IMR-90 (cell line): ENCODE data around the gene FNDC1. TPM values are rescaled to one million over a fixed set of nuclear protein-coding genes. Genes with fewer than 3 reads are reported as not detected.

Source experiments
- ATAC-seq: fragments of 200-7000 bp; cut with Tn5 transposase; 2 replicates; pipeline ENCODE4 v1.9.1; 2020; ENCODE audit warnings: low read depth, mild to moderate bottlenecking, moderate library complexity
- BruUV-seq: library from RNA; stranded (reverse); fragments of 400-500 nt; replicated peaks from 2 replicates; lab custom pipeline; 2021; lab: Mats Ljungman, UMichigan
- CTCF ChIA-PET: fragments of 300-600 bp; formaldehyde crosslinking; extraction: SDS; loops from one replicate; lab custom pipeline; 2021; ENCODE audit warnings: antibody characterized with exemption; lab: Yijun Ruan, JAX
- POLR2A ChIA-PET: fragments of 300-600 bp; sonication (Branson Sonifier 250); formaldehyde crosslinking; loops from one replicate; lab custom pipeline; 2022; ENCODE audit warnings: antibody characterized with exemption; ENCODE audit not compliant: unreplicated experiment; lab: Charles Lee
- DNase-seq: peaks from one replicate; pipeline ENCODE4 v3.0.0; 2013
- H2AFZ ChIP-seq: replicated peaks from 2 replicates; pipeline ENCODE3; 2013; ENCODE audit warnings: low read length, mild to moderate bottlenecking; ENCODE audit not compliant: poor library complexity
- H2AK5ac ChIP-seq: 2 replicates; pipeline ENCODE4 v1.6.1; 2013; ENCODE audit warnings: low read depth, low read length, inconsistent platforms
- H2AK9ac ChIP-seq: replicated peaks from 2 replicates; pipeline ENCODE3; 2013; ENCODE audit warnings: mild to moderate bottlenecking, low read depth, low read length, moderate library complexity; ENCODE audit not compliant: poor library complexity
- H2BK120ac ChIP-seq: 2 replicates; pipeline ENCODE4 v1.6.1; 2013; ENCODE audit warnings: low read depth, low read length, inconsistent platforms
- H2BK15ac ChIP-seq: 3 replicates; pipeline ENCODE4 v1.6.1; 2013; ENCODE audit warnings: low read depth, low read length, inconsistent platforms
- H2BK20ac ChIP-seq: 2 replicates; pipeline ENCODE4 v1.6.1; 2013; ENCODE audit warnings: low read depth, mild to moderate bottlenecking, inconsistent platforms, low read length, moderate library complexity
- H2BK5ac ChIP-seq: 2 replicates; pipeline ENCODE4 v1.6.1; 2013; ENCODE audit warnings: mild to moderate bottlenecking, low read depth, low read length, inconsistent platforms; ENCODE audit not compliant: poor library complexity, severe bottlenecking
- H3K14ac ChIP-seq: replicated peaks from 2 replicates; pipeline ENCODE4 v1.6.1; 2013; ENCODE audit warnings: low read depth, low read length, inconsistent platforms
- H3K18ac ChIP-seq: 2 replicates; pipeline ENCODE4 v1.6.1; 2013; ENCODE audit warnings: low read depth, low read length, control low read depth
- H3K23ac ChIP-seq: 2 replicates; pipeline ENCODE4 v1.6.1; 2013; ENCODE audit warnings: low read depth, low read length, inconsistent platforms
- H3K27ac ChIP-seq: 2 replicates; pipeline ENCODE4 v1.5.1; 2013; ENCODE audit warnings: mild to moderate bottlenecking, control low read depth, low read length; ENCODE audit not compliant: insufficient read depth
- H3K27me3 ChIP-seq: 2 replicates; pipeline ENCODE4 v1.6.1; 2013; ENCODE audit warnings: low read length; ENCODE audit not compliant: control insufficient read depth, insufficient read depth
- H3K36me3 ChIP-seq: 2 replicates; pipeline ENCODE4 v1.6.1; 2013; ENCODE audit warnings: low read length, mixed read lengths; ENCODE audit not compliant: control insufficient read depth, insufficient read depth
- H3K4ac ChIP-seq: 2 replicates; pipeline ENCODE4 v1.6.1; 2013; ENCODE audit warnings: low read depth, low read length, inconsistent platforms
- H3K4me1 ChIP-seq: 2 replicates; pipeline ENCODE4 v1.6.1; 2013; ENCODE audit warnings: low read length, mixed read lengths; ENCODE audit not compliant: control insufficient read depth, insufficient read depth
- H3K4me2 ChIP-seq: 2 replicates; pipeline ENCODE4 v1.6.1; 2013; ENCODE audit warnings: low read depth, mild to moderate bottlenecking, control low read depth, low read length, moderate library complexity
- H3K4me3 ChIP-seq: 2 replicates; pipeline ENCODE4 v1.5.1; 2013; ENCODE audit warnings: low read depth, mild to moderate bottlenecking, control low read depth, low read length, moderate library complexity; ENCODE audit not compliant: insufficient read depth
- H3K56ac ChIP-seq: 2 replicates; pipeline ENCODE4 v1.6.1; 2013; ENCODE audit warnings: low read length, inconsistent platforms; ENCODE audit not compliant: insufficient read depth; ENCODE audit errors: extremely low read depth
- H3K79me1 ChIP-seq, 2 experiments: 2 replicates each; pipeline ENCODE4 v1.6.1; 2013; ENCODE audit warnings: low read length in 2 of 2, inconsistent platforms in 1 of 2, low read depth in 1 of 2
- H3K9ac ChIP-seq: 2 replicates; pipeline ENCODE4 v1.6.1; 2013; ENCODE audit warnings: low read depth, low read length, control low read depth
- H3K9me1 ChIP-seq: 2 replicates; pipeline ENCODE4 v1.6.1; 2013; ENCODE audit warnings: low read length, inconsistent platforms; ENCODE audit not compliant: insufficient read depth
- H3K9me3 ChIP-seq: 2 replicates; pipeline ENCODE4 v1.6.1; 2013; ENCODE audit warnings: low read length; ENCODE audit not compliant: control insufficient read depth, insufficient read depth
- H4K20me1 ChIP-seq: 2 replicates; pipeline ENCODE4 v1.6.1; 2013; ENCODE audit warnings: low read length, inconsistent platforms; ENCODE audit not compliant: insufficient read depth
- H4K5ac ChIP-seq: 2 replicates; pipeline ENCODE4 v1.6.1; 2013; ENCODE audit warnings: mild to moderate bottlenecking, low read depth, low read length, control low read depth
- H4K8ac ChIP-seq, 2 experiments: 2 replicates each; pipeline ENCODE4 v1.6.1; 2013; ENCODE audit warnings: low read depth in 2 of 2, low read length in 2 of 2, control low read depth in 1 of 2, inconsistent platforms in 1 of 2
- H4K91ac ChIP-seq: 2 replicates; pipeline ENCODE4 v1.6.1; 2013; ENCODE audit warnings: low read depth, low read length, inconsistent platforms; ENCODE audit not compliant: insufficient read depth
- BHLHE40 ChIP-seq: fragments of 150-350 bp; IDR thresholded peaks from 2 replicates; pipeline ENCODE4 v1.6.1; 2016; ENCODE audit warnings: mild to moderate bottlenecking, low read depth, low read length
- CEBPB ChIP-seq: IDR thresholded peaks from 2 replicates; pipeline ENCODE4 v1.6.1; 2012; ENCODE audit warnings: low read depth, low read length, improper control_type of control experiment
- CHD1 ChIP-seq: IDR thresholded peaks from 2 replicates; pipeline ENCODE4 v1.6.1; 2012; ENCODE audit warnings: low read depth, low read length, improper control_type of control experiment
- ELK1 ChIP-seq: fragments of 150-350 bp; IDR thresholded peaks from 2 replicates; pipeline ENCODE4 v1.6.1; 2016; ENCODE audit warnings: low read depth, mild to moderate bottlenecking, low read length, moderate library complexity, borderline replicate concordance
- FOS ChIP-seq: fragments of 150-350 bp; IDR thresholded peaks from 2 replicates; pipeline ENCODE4 v1.6.1; 2016; ENCODE audit warnings: low read depth, low read length
- MAFK ChIP-seq: IDR thresholded peaks from 2 replicates; pipeline ENCODE4 v1.6.1; 2012; ENCODE audit warnings: low read depth, low read length, improper control_type of control experiment
- MAZ ChIP-seq: IDR thresholded peaks from 2 replicates; pipeline ENCODE4 v1.6.1; 2012; ENCODE audit warnings: low read depth, mild to moderate bottlenecking, low read length, improper control_type of control experiment, moderate library complexity, borderline replicate concordance
- MXI1 ChIP-seq: IDR thresholded peaks from 2 replicates; pipeline ENCODE4 v1.6.1; 2012; ENCODE audit warnings: low read depth, mild to moderate bottlenecking, low read length, moderate library complexity, borderline replicate concordance
- POLR2A ChIP-seq: IDR thresholded peaks from 2 replicates; pipeline ENCODE4 v1.6.1; 2012; ENCODE audit warnings: mild to moderate bottlenecking, low read depth, low read length
- RAD21 ChIP-seq: IDR thresholded peaks from 2 replicates; pipeline ENCODE4 v1.6.1; 2012; ENCODE audit warnings: low read length, improper control_type of control experiment
- RCOR1 ChIP-seq: IDR thresholded peaks from 2 replicates; pipeline ENCODE4 v1.6.1; 2012; ENCODE audit warnings: mild to moderate bottlenecking, low read length, improper control_type of control experiment; ENCODE audit not compliant: insufficient replicate concordance
- RFX5 ChIP-seq: IDR thresholded peaks from 2 replicates; pipeline ENCODE4 v1.8.0; 2012; ENCODE audit warnings: low read depth, mild to moderate bottlenecking, low read length, moderate library complexity
- SMC3 ChIP-seq: fragments of 150-350 bp; IDR thresholded peaks from 2 replicates; pipeline ENCODE4 v1.6.1; 2016; ENCODE audit warnings: low read depth, mild to moderate bottlenecking, antibody characterized with exemption, low read length, moderate library complexity
- WGBS, 2 experiments: methylation state at CpG; one replicate each; pipeline versions ENCODE4 v1.1.5 to v1.1.7; 2013; ENCODE audit warnings: missing lambda C conversion rate in 2 of 2; ENCODE audit not compliant: insufficient read length in 1 of 2; ENCODE audit errors: extremely low coverage in 2 of 2; 5-methylcytosine and 5-hydroxymethylcytosine counted together
- dilution Hi-C: fragments of 300-500 bp; cut with HindIII; formaldehyde crosslinking; loops from one replicate; pipeline ENCODE4 v1.14.3; 2018; ENCODE audit warnings: low sequenced_read_pairs; ENCODE audit not compliant: unreplicated experiment
- in situ Hi-C: fragments of 300-500 bp; cut with MboI; formaldehyde crosslinking; loops from 3 replicates; pipeline ENCODE4 v1.14.3; 2019; ENCODE audit warnings: low sequenced_read_pairs, inconsistent platforms, mixed read lengths
- intact Hi-C: fragments of 100-400 bp; cut with micrococcal nuclease; formaldehyde crosslinking; loops from 2 replicates; pipeline ENCODE4 v1.10.0; 2022
- polyA plus RNA-seq, 3 experiments: library from polyadenylated mRNA; depleted of rRNA; stranded (reverse); fragments of >200 nt; gene quantifications; 2 replicates each; pipeline ENCODE4 v1.2.3, GENCODE V29; 2012; ENCODE audit warnings: low replicate concordance in 1 of 3
- total RNA-seq: library from RNA; depleted of rRNA; stranded (reverse); fragments of >200 nt; gene quantifications from 2 replicates; pipeline ENCODE4 v1.2.3, GENCODE V29; 2012
- TF ChIP-seq, protein P1 (sequence below): fragments of 150-350 bp; IDR thresholded peaks from 2 replicates; pipeline ENCODE4 v1.6.1; 2017; ENCODE audit warnings: mild to moderate bottlenecking, antibody characterized with exemption, low read length, low read depth
- TF ChIP-seq, protein P2 (sequence below): conservative IDR thresholded peaks from 2 replicates; pipeline ENCODE4 v1.5.1; 2012; ENCODE audit warnings: mild to moderate bottlenecking, low read depth, low read length, improper control_type of control experiment

Gene FNDC1
- total and polyA plus RNA-seq, 2 of the 4 experiments (the other 2 are of a cell fraction), result 0.03 TPM; not detected in 1

- POLR2A ChIA-PET, result no interaction called here
- Histone ChIP-seq H3K4me3 (no peak overlapping the region), H4K91ac (no peak overlapping the region), H2BK120ac (no peak overlapping the region), H3K79me1 (no peaks in the 10 kb centered on the region), H3K4me2 (no peak overlapping the region), H3K18ac (no peak overlapping the region), H4K8ac (no peak overlapping the region), H3K56ac (no peak overlapping the region), H2BK5ac (no peak overlapping the region), H3K27me3 (peaks cover 13% of the 10 kb centered on the region), H3K23ac (no peak overlapping the region), H4K20me1 (no peaks in the 10 kb centered on the region), H3K9me1 (no peaks in the 10 kb centered on the region), H2AFZ (no peak overlapping the region), H3K4me1 (no peaks in the 10 kb centered on the region), H3K4ac (no peak overlapping the region), H2BK15ac (no peak overlapping the region), H4K5ac (no peak overlapping the region), H3K36me3 (no peaks in the 10 kb centered on the region), H3K9ac (no peak overlapping the region), H2AK5ac (no peak overlapping the region), H3K27ac (no peak overlapping the region), H3K9me3 (no peaks in the 10 kb centered on the region), H3K14ac (no peak overlapping the region), H2BK20ac (no peak overlapping the region), H2AK9ac (no peak overlapping the region)
- in situ Hi-C loops, result no loop called here
- TF ChIP-seq FOS (no peak), MAZ (no peak), CHD1 (no peak), RCOR1 (no peak), SMC3 (no peak), BHLHE40 (no peak), CEBPB (no peak), ELK1 (no peak), MXI1 (no peak), MAFK (no peak), RAD21 (no peak), POLR2A (no peak), RFX5 (no peak)
- TF ChIP-seq, protein P1, sequence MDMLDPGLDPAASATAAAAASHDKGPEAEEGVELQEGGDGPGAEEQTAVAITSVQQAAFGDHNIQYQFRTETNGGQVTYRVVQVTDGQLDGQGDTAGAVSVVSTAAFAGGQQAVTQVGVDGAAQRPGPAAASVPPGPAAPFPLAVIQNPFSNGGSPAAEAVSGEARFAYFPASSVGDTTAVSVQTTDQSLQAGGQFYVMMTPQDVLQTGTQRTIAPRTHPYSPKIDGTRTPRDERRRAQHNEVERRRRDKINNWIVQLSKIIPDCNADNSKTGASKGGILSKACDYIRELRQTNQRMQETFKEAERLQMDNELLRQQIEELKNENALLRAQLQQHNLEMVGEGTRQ, result no peak
- TF ChIP-seq, protein P2, sequence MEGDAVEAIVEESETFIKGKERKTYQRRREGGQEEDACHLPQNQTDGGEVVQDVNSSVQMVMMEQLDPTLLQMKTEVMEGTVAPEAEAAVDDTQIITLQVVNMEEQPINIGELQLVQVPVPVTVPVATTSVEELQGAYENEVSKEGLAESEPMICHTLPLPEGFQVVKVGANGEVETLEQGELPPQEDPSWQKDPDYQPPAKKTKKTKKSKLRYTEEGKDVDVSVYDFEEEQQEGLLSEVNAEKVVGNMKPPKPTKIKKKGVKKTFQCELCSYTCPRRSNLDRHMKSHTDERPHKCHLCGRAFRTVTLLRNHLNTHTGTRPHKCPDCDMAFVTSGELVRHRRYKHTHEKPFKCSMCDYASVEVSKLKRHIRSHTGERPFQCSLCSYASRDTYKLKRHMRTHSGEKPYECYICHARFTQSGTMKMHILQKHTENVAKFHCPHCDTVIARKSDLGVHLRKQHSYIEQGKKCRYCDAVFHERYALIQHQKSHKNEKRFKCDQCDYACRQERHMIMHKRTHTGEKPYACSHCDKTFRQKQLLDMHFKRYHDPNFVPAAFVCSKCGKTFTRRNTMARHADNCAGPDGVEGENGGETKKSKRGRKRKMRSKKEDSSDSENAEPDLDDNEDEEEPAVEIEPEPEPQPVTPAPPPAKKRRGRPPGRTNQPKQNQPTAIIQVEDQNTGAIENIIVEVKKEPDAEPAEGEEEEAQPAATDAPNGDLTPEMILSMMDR, result no peak
- intact Hi-C loops, result no loop called here
- ATAC-seq (no peak), DNase-seq (no peak)
- dilution Hi-C loops, result no loop called here
- no TSS peak for BruUV-seq
- CTCF ChIA-PET, result no interaction called here
- WGBS, 2 experiments, result no CpG with 5 or more reads among the region's 23 CpGs
Measured at GRCh38 chr6:159232751-159233150, 63.6 kb downstream of the FNDC1 start.
